ENCODE results near the gene ZNF771. TPM values are rescaled to one million over a fixed set of nuclear protein-coding genes. Genes with fewer than 3 reads are reported as not detected.
A peak's percentile ranks its signal among the peaks of the same experiment; 100 is the strongest.

ZNF771 gene
- total RNA-seq, 2 experiments from 2014 or later: 4.2 to 5.2 TPM

DNA sequence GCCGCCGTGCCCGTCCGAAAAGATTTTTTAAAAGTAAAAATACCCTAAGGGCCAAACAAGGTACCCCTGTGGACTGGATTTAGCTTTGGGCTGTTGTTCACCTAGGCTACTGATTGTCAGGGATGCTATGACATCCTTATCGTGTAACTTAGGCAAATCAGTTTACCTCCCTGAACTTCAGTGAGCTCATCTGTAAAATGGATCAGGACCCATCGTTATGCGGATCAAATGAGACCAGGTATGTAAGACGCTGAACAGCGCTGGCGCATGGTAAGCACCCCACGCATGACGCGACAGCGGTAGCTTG, 658 bp upstream of the ZNF771 start:
- peak overlapping the region; percentile 98 for H3K4me3 Mint-ChIP-seq
- H3K27me3 Mint-ChIP-seq: peaks cover 3% of the 10 kb centered on the region
- H3K9me3 Mint-ChIP-seq: no peaks in the 10 kb centered on the region

GRCh38 chr16:30407804-30408534, 563 bp downstream of the ZNF771 start:
- DNase-seq: no peak
- Mint-ChIP-seq H3K9me3 (no peaks in the 10 kb centered on the region), H3K27me3 (peaks cover 3% of the 10 kb centered on the region), H3K27ac (peak overlapping the region; percentile 80), H3K36me3 (peaks cover 6% of the 10 kb centered on the region), H3K4me1 (peaks cover 31% of the 10 kb centered on the region), H3K4me3 (peak overlapping the region; percentile 98)

More for the DNA sequence above, 658 bp upstream of the ZNF771 start:
- Mint-ChIP-seq H3K36me3 (peaks cover 4% of the 10 kb centered on the region), H3K4me1 (peaks cover 25% of the 10 kb centered on the region), H3K27ac (peak overlapping the region; percentile 99)
- DNase-seq: no peak

DNA sequence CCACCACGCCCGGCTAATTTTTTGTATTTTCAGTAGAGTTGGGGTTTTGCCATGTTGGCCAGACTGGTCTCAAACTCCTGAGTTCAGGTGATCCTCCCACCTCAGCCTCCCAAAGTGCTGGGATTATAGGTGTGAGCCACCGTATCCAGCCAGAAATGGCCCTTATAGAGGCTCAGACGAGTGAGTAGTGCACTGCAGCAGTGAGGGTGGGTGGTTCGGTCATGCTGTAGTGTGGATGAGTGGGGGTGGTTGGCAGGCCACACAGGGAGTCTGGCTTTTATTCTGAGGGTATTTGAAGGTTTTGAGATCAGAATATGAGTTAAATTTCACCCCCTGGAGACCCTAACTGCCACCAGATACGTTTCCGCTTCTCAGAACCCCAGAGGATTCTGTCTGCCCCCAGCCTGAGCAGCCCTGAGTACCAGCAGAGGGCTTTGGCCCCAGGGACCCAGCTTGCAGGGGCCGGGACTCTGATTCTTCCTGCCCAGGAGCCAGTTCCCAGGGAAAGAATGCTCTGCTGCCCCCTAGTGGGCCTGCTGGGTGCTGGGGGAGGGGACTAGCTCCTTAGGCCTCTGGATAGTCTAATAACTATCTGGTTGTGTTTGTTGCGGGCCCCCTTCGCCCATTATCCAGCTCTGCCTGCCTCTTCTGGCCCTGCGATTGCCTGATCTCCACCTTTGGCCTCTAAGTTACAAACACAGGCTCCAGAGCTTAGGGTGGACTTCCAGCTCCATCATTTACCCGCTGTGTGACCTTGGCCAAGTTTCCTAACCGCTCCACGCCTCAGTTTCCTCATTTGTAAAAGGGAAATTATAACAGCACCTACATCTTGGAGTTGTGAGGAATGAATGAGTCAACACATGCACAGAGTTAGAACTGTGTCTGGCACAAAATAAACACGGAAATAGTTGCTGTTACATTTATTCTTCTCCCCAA, 2.0 kb downstream of the ZNF771 start:
- Mint-ChIP-seq H3K4me3 (peak overlapping the region; percentile 98), H3K36me3 (peaks cover 6% of the 10 kb centered on the region), H3K9me3 (no peaks in the 10 kb centered on the region), H3K4me1 (peaks cover 35% of the 10 kb centered on the region), H3K27me3 (peaks cover 3% of the 10 kb centered on the region), H3K27ac (peak overlapping the region; percentile 34)
- peak; percentile 90 for DNase-seq

- Mint-ChIP-seq H3K4me3 (no peak overlapping the region), H3K9me3 (no peaks in the 10 kb centered on the region), H3K36me3 (peaks cover 21% of the 10 kb centered on the region), H3K27ac (no peak overlapping the region), H3K4me1 (peaks cover 43% of the 10 kb centered on the region), H3K27me3 (no peaks in the 10 kb centered on the region)
- no peak for DNase-seq
These were observed 5.9 kb downstream of the ZNF771 start for GRCh38 chr16:30413112-30413806.

GRCh38 chr16:30414159-30414558, 6.8 kb downstream of the ZNF771 start:
- Mint-ChIP-seq H3K27ac (no peak overlapping the region), H3K4me3 (no peak overlapping the region), H3K9me3 (no peaks in the 10 kb centered on the region), H3K36me3 (peaks cover 29% of the 10 kb centered on the region), H3K4me1 (peaks cover 44% of the 10 kb centered on the region), H3K27me3 (no peaks in the 10 kb centered on the region)
- no peak for DNase-seq

DNA sequence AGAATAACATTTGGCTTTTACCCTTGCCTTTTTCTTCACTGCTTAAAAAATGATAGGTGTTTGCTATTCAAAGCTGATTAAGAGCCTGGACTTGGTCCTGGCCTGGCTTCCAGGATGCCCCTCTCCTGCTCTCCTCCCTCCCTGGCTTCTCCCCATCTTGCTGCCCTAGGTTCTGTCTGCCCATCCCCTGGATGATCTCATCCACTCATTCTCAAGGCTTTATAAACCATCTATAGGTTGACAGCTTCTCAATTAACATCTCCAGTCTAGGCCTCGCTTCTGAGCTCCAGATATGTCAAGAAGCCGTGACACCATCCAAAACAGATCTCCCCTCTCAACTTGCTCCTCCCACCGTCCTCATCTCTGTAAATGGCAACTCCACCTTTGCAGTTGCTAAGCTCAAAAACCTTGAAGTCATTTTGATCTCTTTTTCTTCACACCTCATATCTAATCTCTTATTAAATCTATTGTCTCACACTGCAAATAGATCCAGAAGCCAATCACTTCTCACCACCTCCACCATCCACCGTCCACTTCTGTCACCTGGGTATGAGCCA, 8.7 kb downstream of the ZNF771 start:
- no peak overlapping the region for H3K4me3 Mint-ChIP-seq

GRCh38 chr16:30416624-30417528, 9.5 kb downstream of the ZNF771 start:
- DNase-seq: no peak
- Mint-ChIP-seq H3K36me3 (peaks cover 39% of the 10 kb centered on the region), H3K27ac (peak overlapping the region; percentile 12), H3K9me3 (no peaks in the 10 kb centered on the region), H3K4me1 (peaks cover 39% of the 10 kb centered on the region), H3K4me3 (peak overlapping the region; percentile 5), H3K27me3 (no peaks in the 10 kb centered on the region)

More for the DNA sequence above, 8.7 kb downstream of the ZNF771 start:
- no peak for DNase-seq
- Mint-ChIP-seq H3K27me3 (no peaks in the 10 kb centered on the region), H3K9me3 (no peaks in the 10 kb centered on the region), H3K36me3 (peaks cover 36% of the 10 kb centered on the region), H3K4me1 (peaks cover 42% of the 10 kb centered on the region), H3K27ac (peak overlapping the region; percentile 34)

DNA sequence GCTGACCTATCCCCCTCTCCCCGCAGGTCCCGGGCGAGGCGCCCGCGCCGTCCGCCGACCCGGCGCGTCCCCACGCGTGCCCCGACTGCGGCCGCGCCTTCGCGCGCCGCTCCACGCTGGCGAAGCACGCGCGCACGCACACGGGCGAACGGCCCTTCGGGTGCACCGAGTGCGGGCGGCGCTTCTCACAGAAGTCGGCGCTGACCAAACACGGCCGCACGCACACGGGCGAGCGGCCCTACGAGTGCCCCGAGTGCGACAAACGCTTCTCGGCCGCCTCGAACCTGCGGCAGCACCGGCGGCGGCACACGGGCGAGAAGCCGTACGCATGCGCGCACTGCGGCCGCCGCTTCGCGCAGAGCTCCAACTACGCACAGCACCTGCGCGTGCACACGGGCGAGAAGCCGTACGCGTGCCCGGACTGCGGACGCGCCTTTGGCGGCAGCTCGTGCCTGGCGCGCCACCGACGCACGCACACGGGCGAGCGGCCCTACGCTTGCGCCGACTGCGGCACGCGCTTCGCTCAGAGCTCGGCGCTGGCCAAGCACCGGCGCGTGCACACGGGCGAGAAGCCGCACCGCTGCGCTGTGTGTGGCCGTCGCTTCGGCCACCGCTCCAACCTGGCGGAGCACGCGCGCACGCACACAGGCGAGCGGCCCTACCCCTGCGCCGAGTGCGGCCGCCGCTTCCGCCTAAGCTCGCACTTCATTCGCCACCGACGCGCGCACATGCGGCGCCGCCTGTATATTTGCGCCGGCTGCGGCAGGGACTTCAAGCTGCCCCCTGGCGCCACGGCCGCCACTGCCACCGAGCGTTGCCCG, 10.3 kb downstream of the ZNF771 start:
- no peak overlapping the region for H3K27ac Mint-ChIP-seq
- H3K4me3 Mint-ChIP-seq: peak overlapping the region; percentile 69
- peak; percentile 92 for DNase-seq
- H3K36me3 Mint-ChIP-seq: peaks cover 40% of the 10 kb centered on the region
- no peaks in the 10 kb centered on the region for H3K9me3 Mint-ChIP-seq
- H3K4me1 Mint-ChIP-seq: peaks cover 35% of the 10 kb centered on the region
- no peaks in the 10 kb centered on the region for H3K27me3 Mint-ChIP-seq

- peak overlapping the region; percentile 77 for H3K27ac Mint-ChIP-seq
- H3K9me3 Mint-ChIP-seq: no peaks in the 10 kb centered on the region
These were observed 11.2 kb downstream of the ZNF771 start for GRCh38 chr16:30418350-30419181.

DNA sequence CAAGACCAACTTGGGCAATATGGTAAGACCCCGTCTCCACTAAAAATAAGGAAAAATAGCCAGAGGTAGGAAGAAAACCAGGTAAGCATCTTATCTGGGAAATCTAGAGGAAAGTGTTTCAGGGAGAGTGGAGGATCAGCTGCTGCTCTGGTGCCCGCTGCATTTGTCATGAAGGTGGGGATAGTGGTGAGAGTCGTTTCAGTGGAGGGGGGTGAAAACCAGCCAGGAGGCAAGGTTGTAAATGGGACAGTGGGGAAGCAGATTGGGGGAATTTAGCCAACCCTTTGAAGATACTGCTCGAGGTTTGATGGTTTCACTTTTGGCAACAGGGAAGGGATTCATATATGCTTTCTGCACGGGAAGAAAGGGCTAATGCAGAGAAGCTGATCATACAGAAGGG, 13.6 kb downstream of the ZNF771 start:
- Mint-ChIP-seq H3K9me3 (no peaks in the 10 kb centered on the region), H3K27ac (no peak overlapping the region), H3K4me1 (peaks cover 32% of the 10 kb centered on the region), H3K4me3 (no peak overlapping the region), H3K27me3 (no peaks in the 10 kb centered on the region), H3K36me3 (peaks cover 50% of the 10 kb centered on the region)
- no peak for DNase-seq

More at GRCh38 chr16:30418350-30419181, 11.2 kb downstream of the ZNF771 start:
- Mint-ChIP-seq H3K4me1 (peaks cover 35% of the 10 kb centered on the region), H3K36me3 (peaks cover 41% of the 10 kb centered on the region), H3K4me3 (peak overlapping the region; percentile 69), H3K27me3 (no peaks in the 10 kb centered on the region)
- no peak for DNase-seq

GRCh38 chr16:30428055-30428454, 20.6 kb downstream of the ZNF771 start:
- H3K4me3 Mint-ChIP-seq: no peak overlapping the region
- H3K36me3 Mint-ChIP-seq: peaks cover 38% of the 10 kb centered on the region
- H3K27me3 Mint-ChIP-seq: no peaks in the 10 kb centered on the region
- peaks cover 20% of the 10 kb centered on the region for H3K4me1 Mint-ChIP-seq
- no peaks in the 10 kb centered on the region for H3K9me3 Mint-ChIP-seq
- no peak for DNase-seq
- H3K27ac Mint-ChIP-seq: no peak overlapping the region

GRCh38 chr16:30429418-30429677, 21.9 kb downstream of the ZNF771 start:
- H3K9me3 Mint-ChIP-seq: no peaks in the 10 kb centered on the region
- H3K27me3 Mint-ChIP-seq: no peaks in the 10 kb centered on the region
- DNase-seq: no peak
- no peak overlapping the region for H3K4me3 Mint-ChIP-seq
- H3K4me1 Mint-ChIP-seq: peaks cover 22% of the 10 kb centered on the region
- H3K27ac Mint-ChIP-seq: no peak overlapping the region
- H3K36me3 Mint-ChIP-seq: peaks cover 33% of the 10 kb centered on the region

Data from activated naive CD8-positive, alpha-beta T cell treated with anti-CD3 and anti-CD28 coated beads for 36 hours (primary cell).